ENCODE measurements around the gene ZNF772. TPM values are rescaled to one million over a fixed set of nuclear protein-coding genes. Genes with fewer than 3 reads are reported as not detected.

ZNF772 gene
- total RNA-seq, 1 experiment from 2014 or later: 11.4 TPM

DNA sequence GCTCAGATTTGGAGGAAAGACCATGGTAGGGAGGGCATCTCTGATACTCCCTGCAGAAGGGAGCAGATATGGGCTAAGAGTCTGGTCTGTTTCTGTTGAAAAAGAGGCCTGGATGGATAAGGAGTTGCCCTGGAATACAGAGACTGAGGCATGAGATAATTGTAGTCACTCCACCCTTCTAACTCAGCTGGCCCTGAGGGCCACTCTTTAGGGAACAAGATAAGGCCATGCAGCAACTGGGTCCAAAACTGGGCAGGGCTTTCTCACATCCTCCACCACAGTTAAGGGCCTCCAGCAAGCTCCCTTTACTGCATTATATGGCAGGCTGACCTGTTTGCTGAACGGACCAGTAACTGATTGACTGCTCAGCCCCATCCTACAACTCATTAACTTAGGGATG is 40.9 kb downstream of the ZNF772 start:
- Histone ChIP-seq H2BK12ac (ENCODE audit: insufficient read length, low read depth, low read length) (no peak overlapping the region), H3T11ph (ENCODE audit: low read length) (no peak overlapping the region), H2BK5ac (ENCODE audit: insufficient read length, low read length) (no peak overlapping the region), H3K79me1 (ENCODE audit: insufficient read depth, low read depth, low read length, poor library complexity, severe bottlenecking) (peaks cover 14% of the 10 kb centered on the region), H3K4me1 (ENCODE audit: insufficient read depth, low read length) (peaks cover 5% of the 10 kb centered on the region; the same call in 1 of the 2 replicates), H3K4ac (ENCODE audit: low read depth, low read length) (no peak overlapping the region), H3K56ac (ENCODE audit: insufficient read length, low read depth, low read length) (no peak overlapping the region), H4K91ac (ENCODE audit: insufficient read length, low read depth, low read length) (no peak overlapping the region), H4K8ac (replicated peaks; ENCODE audit: insufficient read length, low read depth, low read length) (no peak overlapping the region), H3K18ac (ENCODE audit: insufficient read length, low read depth, low read length) (no peak overlapping the region), H2BK120ac (ENCODE audit: low read depth, low read length, poor library complexity, severe bottlenecking) (no peak overlapping the region), H2AFZ (ENCODE audit: low read length) (no peak overlapping the region), H3K23me2 (ENCODE audit: insufficient read length, low read depth, low read length, poor library complexity, severe bottlenecking) (peaks cover 8% of the 10 kb centered on the region), H3K27me3 (ENCODE audit: insufficient read depth, low read length) (no peaks in the 10 kb centered on the region), H3K9ac (ENCODE audit: extremely low read depth, insufficient read length, low read length) (peak overlapping the region; percentile 95), H3K27ac (ENCODE audit: insufficient read length, low read depth, low read length) (no peak overlapping the region), H3K79me2 (ENCODE audit: insufficient read depth, low read length) (peaks cover 42% of the 10 kb centered on the region), H2AK5ac (ENCODE audit: insufficient read length, low read length) (no peak overlapping the region), H3K14ac (ENCODE audit: insufficient read depth, low read length) (no peak overlapping the region), H3K4me2 (ENCODE audit: insufficient read depth, insufficient read length, low read length) (peak overlapping the region; percentile 99), H4K20me1 (ENCODE audit: control insufficient read depth, insufficient read depth, insufficient read length) (no peaks in the 10 kb centered on the region), H2BK15ac (ENCODE audit: low read depth, low read length) (no peak overlapping the region), H3K9me3 (ENCODE audit: control insufficient read depth, low read depth, low read length) (no peaks in the 10 kb centered on the region), H4K5ac (ENCODE audit: insufficient read length, low read depth, low read length) (no peak overlapping the region), H3K23ac (ENCODE audit: insufficient read length, low read depth, low read length) (no peak overlapping the region), H2BK20ac (ENCODE audit: low read depth, low read length, poor library complexity, severe bottlenecking) (no peak overlapping the region)
- Mint-ChIP-seq H3K27me3 (ENCODE audit: low read depth) (peaks cover 1% of the 10 kb centered on the region; the same call in 1 of the 2 replicates), H3K9me3 (peaks cover 0 to 11% of the 10 kb centered on the region in 2 experiments; a peak in 4 of 5 replicates), H3K4me3 (peak overlapping the region; percentile 91 to 96), H3K36me3 (ENCODE audit: insufficient read depth in 1 of 3, low read depth in 3 of 3) (peaks cover 12 to 23% (median 22%) of the 10 kb centered on the region in 3 experiments), H3K4me1 (peaks cover 16 to 20% of the 10 kb centered on the region in 2 experiments), H3K27ac (peak overlapping the region in 2 of 3 experiments; percentile 96 to 99; a peak in 2 of 7 replicates)
- no peak for DNase-seq
- no CpG with 5 or more reads among the region's 1 CpG for WGBS (ENCODE audit: extremely low coverage, insufficient read length, low lambda C conversion rate)
- TF ChIP-seq, protein P1, sequence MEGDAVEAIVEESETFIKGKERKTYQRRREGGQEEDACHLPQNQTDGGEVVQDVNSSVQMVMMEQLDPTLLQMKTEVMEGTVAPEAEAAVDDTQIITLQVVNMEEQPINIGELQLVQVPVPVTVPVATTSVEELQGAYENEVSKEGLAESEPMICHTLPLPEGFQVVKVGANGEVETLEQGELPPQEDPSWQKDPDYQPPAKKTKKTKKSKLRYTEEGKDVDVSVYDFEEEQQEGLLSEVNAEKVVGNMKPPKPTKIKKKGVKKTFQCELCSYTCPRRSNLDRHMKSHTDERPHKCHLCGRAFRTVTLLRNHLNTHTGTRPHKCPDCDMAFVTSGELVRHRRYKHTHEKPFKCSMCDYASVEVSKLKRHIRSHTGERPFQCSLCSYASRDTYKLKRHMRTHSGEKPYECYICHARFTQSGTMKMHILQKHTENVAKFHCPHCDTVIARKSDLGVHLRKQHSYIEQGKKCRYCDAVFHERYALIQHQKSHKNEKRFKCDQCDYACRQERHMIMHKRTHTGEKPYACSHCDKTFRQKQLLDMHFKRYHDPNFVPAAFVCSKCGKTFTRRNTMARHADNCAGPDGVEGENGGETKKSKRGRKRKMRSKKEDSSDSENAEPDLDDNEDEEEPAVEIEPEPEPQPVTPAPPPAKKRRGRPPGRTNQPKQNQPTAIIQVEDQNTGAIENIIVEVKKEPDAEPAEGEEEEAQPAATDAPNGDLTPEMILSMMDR (conservative IDR thresholded peaks at IDR 0.05): no peak
